DMS153 (cell line): ENCODE results near the gene BTBD9.
A peak's percentile ranks its signal among the peaks of the same experiment; 100 is the strongest.
"Not testable (repeated sequence)": the region's sequence is repeated elsewhere in the genome, so short reads cannot be mapped to it uniquely, and the experiment has no call there.

Source experiments
- DNase-seq: peaks from one replicate; lab custom pipeline; 2025; lab: John Stamatoyannopoulos, UW

The BTBD9 gene

GRCh38 chr6:38649744-38650143 lies 10.0 kb upstream of the BTBD9 start:
- no peak for DNase-seq

- no peak for DNase-seq
Observed at GRCh38 chr6:38648629-38649028, 8.9 kb upstream of the BTBD9 start.

- no peak for DNase-seq
Observed at GRCh38 chr6:38646166-38646878, 6.6 kb upstream of the BTBD9 start.

- DNase-seq = no peak
Observed at GRCh38 chr6:38644951-38645350, 5.2 kb upstream of the BTBD9 start.

DNA sequence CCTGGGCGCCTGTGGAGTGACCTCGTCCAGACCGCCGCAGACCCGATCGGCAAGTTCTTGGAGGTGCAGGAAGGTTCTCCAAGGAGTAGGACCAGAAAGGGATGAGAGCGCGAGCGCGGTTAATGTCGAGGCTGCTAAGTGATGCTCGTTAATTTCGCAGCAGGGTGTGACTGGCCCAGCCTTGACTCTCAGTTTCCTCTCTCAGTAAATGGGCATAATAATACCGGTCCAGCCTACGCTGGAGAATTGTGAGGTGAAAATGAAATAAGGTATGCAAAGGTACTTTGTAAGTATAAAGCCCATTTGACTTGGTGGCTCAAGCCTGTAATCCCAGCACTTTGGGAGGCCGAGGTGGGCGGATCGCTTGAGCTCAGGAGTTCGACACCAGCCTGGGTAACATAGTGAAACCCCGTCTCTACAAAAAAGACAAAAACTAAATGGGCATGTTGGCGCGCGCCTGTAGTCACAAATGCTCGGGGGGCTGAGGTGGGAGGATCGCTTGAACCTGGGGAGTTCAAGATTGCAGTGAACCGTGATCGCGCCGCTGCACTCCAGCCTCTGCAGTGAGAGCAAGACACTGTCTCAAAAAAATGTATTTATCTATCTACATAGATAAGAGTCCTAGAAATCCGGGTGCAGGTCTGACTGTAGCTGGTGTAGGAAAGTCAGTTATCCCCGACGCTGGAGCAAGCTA lies 634 bp upstream of the BTBD9 start:
- DNase-seq = no peak

DNA sequence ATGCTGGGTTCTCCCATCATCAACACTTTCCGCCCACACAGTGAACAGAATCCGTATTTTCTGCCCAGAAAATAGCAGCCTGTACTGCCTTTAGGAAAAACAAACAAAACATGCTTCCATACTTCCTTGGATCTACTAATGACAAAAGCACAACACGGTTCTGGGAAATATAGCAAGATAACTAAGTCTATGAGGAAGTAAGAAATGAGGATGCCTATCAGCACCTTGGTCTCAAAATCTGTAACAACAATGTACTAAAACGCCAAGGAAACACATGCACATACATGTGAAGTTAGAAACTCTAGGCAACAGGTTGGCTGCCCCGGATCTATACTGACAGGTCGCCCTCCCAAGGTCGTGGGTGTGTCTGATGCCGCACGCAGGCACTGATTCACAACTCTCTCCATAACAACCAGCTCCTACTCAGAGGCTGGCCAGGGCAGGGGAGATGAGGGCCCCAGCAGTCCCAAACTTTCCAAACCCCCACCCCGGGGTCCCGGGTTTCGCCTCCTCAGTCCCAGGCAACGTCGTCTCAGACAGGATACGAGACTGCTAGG lies 710 bp downstream of the BTBD9 start:
- DNase-seq = no peak

DNA sequence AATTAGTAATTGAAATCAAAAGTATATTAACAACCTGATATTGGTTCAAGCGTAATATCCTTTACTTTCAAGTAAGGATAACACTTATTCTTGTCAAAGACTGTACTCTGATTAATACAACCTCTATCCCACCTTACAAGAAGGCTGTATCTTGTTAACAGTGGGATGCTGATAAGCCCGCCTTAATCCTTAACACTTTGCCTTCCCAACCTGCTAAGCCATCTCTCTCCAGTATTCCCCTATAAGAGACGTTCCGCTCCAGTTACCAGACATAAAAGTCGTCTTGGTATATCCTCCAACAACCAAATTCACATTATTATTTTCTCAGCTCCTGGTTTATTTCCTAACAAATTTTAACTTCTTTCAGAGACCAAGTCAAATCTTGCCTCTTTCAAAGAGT lies 2.0 kb downstream of the BTBD9 start:
- no peak for DNase-seq

DNA sequence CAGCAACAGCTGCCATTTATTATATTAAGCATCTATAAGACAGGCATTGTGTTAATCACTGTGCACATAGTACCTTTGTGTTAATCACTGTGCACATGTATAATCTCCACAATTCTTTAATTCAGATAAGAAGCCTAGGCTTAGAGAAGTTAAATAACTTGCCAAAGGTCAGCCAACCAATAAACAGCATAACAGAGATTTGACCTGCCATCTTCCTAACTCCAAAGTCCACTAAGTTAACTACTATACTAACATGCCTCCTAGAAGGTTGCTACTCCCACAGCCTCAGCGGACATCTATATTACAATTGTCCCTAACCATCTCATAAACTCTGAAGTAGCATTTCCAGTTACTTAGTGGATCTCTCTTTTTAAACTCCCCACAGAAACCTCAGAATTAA lies 3.7 kb downstream of the BTBD9 start:
- no peak for DNase-seq

DNA sequence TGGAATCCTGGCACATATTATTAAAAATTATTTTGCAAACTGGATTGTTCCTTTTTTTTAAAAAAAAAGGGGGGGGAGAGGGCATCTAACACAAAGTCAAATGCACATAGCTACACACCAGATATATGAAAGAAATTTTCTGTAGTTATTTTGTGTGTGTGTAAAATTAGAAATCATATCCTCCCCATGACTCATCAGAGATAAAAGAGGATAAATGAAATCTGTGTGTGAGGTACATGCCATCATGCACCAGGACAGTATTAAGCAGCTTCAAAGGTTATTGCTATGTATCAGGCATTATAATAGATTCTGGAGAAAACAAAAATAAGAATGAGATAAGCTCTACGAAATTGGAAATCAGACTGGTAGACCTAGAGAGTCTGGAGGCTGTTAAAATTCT lies 5.2 kb downstream of the BTBD9 start:
- no peak for DNase-seq

DNA sequence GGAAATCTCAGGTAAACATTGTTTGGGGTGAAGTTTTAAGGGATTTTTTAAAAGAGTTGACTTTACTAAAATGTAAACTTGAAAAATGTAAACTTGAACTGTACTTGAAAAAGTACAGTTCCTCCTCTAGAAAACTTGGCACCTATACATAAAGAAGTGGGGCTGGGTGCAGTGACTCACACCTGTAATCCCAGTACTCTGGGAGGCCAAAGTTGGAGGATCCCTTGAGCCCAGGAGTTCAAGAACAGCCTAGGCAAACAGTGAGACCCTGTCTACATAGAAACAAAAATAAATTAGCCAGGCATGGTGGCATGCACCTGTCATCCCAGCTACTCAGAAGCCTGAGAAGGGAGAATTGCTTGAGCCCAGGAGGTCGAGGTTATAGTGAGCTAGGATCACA lies 7.2 kb downstream of the BTBD9 start:
- no peak for DNase-seq

GRCh38 chr6:38631186-38631783 lies 8.4 kb downstream of the BTBD9 start:
- DNase-seq = no peak

DNA sequence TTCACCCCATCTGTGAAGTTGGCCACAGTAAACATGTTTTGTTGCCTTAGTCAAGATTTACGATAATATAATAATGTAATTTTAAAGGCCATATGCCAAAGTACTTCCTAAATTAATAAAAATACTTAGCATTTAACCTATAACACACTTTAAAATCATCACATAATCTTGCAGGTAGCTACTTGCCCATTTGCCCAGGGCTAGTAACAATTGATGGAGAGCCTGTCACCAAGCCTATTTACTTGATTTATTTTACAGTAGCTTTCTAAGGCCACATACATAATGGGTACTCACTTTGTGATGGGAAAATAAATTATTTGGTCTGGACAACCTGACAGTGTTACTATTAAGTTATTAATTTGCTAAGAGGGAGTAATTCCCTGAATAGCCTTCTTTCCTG lies 14.5 kb downstream of the BTBD9 start:
- no peak for DNase-seq

DNA sequence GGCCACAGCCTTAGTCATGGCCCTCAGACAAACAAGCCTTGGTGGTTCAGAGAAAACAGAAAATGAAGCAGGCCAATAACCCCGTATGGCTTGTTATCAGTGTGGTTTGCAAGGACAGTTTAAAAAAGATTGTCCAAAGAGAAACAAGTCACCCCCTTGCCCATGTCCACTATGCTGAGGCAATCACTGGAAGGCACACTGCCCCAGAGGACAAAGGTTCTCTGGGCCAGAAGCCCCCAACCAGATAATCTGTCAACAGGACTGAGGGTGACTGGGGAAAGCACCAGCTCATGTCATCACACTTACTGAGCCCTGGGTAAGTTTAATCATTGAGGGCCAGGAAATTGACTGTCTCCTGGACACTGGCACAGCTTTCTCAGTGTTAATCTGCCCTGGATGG lies 20.4 kb downstream of the BTBD9 start:
- not testable (repeated sequence) for DNase-seq

DNA sequence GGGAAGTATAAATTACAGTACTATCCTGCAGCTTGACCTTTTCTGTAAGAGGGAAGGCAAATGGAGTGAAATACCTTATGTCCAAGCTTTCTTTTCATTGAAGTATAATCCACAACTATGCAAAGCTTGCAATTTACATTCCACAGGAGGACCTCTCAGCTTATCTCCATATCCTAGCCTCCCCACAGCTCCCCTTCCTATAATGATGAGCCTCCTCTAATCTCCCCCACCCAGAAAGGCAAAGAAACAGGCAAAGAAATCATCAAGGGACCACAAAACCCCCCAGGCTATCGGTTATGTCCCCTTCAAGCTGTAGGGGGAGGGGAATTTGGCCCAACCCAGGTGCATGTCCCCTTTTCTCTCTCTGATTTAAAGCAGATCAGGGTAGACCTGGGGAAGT lies 21.4 kb downstream of the BTBD9 start:
- DNase-seq = not testable (repeated sequence)

DNA sequence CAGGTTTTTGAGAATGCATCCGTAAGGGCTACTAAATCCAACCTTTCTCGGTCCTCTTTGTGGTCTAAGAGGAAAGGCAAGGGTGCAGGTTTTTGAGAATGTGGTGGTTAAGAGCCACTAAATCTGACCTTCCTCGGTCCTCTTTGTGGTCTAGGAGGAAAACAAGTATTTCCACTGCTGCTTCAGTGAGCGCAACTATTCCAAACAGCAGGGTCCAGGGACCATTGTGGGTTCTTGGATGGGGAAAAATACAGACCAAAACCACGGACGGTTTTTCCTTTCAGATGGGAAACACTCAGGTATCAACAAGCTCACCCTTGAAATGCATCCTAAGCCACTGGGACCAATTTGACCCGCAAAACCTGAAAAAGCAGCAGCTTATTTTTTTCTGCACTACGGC lies 21.9 kb downstream of the BTBD9 start:
- no peak for DNase-seq

GRCh38 chr6:38612143-38612965 lies 27.4 kb downstream of the BTBD9 start:
- no peak for DNase-seq

DNA sequence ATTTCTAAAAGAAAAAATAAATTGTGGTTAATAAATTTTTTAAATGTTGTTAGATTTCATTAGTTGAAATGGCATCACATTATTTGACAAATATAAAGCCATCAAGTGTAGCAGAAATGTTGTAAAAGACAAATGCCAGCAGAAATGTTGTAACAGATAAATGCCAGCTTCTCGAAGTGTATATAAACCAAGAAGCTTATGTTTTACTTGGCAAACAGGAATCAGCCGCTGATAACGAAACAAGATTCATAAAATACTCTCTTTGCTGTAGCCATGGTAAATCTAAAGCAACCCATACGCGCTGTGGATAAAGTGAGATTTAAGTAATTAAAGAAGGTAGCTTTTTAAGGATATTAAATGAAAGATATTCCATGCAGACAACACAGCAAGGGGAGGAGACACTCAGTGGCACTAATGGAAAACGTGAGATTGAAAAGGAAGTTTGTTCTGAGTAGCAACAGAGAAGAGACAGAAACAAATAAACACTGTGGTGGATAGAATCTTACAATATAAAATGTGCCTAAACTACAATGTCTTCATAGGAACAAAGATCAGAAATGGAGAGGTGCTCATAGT lies 29.6 kb downstream of the BTBD9 start:
- no peak for DNase-seq

DNA sequence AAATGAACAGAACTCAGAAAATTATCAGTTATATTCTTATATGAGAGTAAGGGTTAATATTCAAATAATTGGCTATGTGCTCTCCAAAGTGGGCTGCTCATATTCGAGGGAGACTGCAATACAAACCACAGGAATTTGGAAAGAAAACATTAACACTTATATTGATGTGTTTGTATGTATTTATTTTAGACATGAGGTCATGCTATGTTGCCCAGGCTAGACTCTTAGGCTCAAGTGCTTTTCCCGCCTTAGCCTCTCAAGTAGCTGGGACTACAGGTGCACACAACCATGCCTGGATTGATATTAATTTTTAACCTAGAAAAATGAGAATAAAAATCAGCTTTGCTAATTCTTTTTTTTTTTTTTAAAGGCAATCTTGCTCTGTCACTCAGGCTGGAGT lies 35.0 kb downstream of the BTBD9 start:
- peak; percentile 24 for DNase-seq

GRCh38 chr6:38603966-38604365 lies 35.8 kb downstream of the BTBD9 start:
- DNase-seq = no peak

DNA sequence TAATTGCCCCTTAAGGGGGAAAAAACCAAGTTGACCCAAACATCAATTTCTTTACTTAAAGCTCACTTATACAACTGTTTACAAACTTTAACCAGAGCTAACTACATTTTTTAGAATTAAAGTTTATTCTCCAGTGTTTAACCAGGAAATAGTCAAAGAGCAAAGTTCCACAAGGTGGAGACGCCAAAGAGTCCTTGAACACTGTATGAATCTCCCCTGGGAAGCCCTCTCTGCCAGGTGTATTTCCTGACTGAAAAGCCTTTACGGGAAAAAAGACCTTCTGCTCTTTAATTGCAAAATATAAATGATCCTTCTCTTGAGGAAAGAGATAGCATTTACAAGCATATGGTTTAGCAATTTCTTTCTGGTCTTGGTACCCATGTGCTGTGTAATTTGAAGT lies 36.2 kb downstream of the BTBD9 start:
- DNase-seq = peak; percentile 6

DNA sequence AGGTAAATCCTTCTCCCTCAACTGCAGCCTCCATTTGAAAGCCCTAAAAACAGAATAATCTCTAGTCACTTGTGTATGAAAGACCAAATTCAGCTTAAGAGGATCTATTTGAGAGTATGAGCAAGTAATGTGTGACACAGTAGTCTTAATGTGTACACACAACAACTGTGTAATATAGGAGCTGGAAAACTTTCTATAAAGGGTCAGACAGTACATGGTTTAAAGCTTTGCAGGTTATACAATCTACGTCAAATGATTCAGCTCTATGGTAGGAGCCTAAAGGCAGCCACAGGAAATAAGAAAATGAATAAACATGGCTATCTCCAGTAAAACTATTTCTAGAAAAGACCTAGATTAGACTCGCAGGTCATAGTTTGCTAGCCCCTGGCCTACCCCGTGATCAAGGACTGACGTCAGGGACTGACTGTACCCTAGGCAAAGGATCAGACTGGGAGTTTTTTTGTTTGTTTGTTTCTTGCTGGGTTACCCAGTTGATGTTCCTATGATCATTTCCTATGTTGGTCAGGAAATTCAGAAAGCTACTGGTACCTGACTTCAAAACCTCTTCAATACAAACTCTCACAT lies 39.7 kb downstream of the BTBD9 start:
- no peak for DNase-seq

- no peak for DNase-seq
Observed at GRCh38 chr6:38599261-38599660, 40.5 kb downstream of the BTBD9 start.
